SW 1271 (cell line): ENCODE data around the gene RHNO1.

Experiments
- DNase-seq, 2 experiments: peaks; one replicate each; lab custom pipeline; 2025; lab: John Stamatoyannopoulos, UW

RHNO1 gene

GRCh38 chr12:2902272-2902880, 25.4 kb downstream of the RHNO1 start:
- no peak for DNase-seq

- DNase-seq, result no peak
These were observed 27.2 kb downstream of the RHNO1 start for GRCh38 chr12:2904260-2904659.

- no peak for DNase-seq
These were observed 35.2 kb downstream of the RHNO1 start for GRCh38 chr12:2912216-2912575.

- no peak for DNase-seq
These were observed 42.2 kb downstream of the RHNO1 start for GRCh38 chr12:2919249-2919648.

GRCh38 chr12:2922329-2922728, 45.3 kb downstream of the RHNO1 start:
- DNase-seq, result no peak

- no peak for DNase-seq
These were observed 46.0 kb downstream of the RHNO1 start for GRCh38 chr12:2923057-2923456.

GRCh38 chr12:2924019-2924418, 47.0 kb downstream of the RHNO1 start:
- no peak for DNase-seq

- DNase-seq, result no peak
These were observed 48.4 kb downstream of the RHNO1 start for GRCh38 chr12:2925322-2925995.

- no peak for DNase-seq
These were observed 53.8 kb downstream of the RHNO1 start for GRCh38 chr12:2930865-2931264.

GRCh38 chr12:2933586-2933985, 56.6 kb downstream of the RHNO1 start:
- DNase-seq, result no peak

- no peak for DNase-seq
These were observed 57.3 kb downstream of the RHNO1 start for GRCh38 chr12:2934371-2934770.

GRCh38 chr12:2936301-2936700, 59.3 kb downstream of the RHNO1 start:
- no peak for DNase-seq

GRCh38 chr12:2937500-2937899, 60.5 kb downstream of the RHNO1 start:
- DNase-seq, result no peak
